HL-60 (cell line): ENCODE data around the gene CD209.

Experiments used
- DNase-seq, 2 experiments: peaks; one replicate each; pipeline ENCODE4 v3.0.0-alpha.2; 2010 to 2020; ENCODE audit warnings: low read depth in 1 of 2, low spot score in 1 of 2
- H3K27ac ChIP-seq: fragments of 250-450 bp; sonication (Bioruptor Pico); replicated peaks from 2 replicates; pipeline ENCODE4 v1.5.1; 2020; ENCODE audit warnings: mild to moderate bottlenecking, moderate library complexity
- H3K27me3 ChIP-seq: fragments of 250-450 bp; sonication (Bioruptor Pico); 2 replicates; pipeline ENCODE4 v1.5.1; 2021; ENCODE audit warnings: mild to moderate bottlenecking, moderate library complexity; ENCODE audit not compliant: insufficient read depth, poor library complexity, severe bottlenecking
- H3K4me3 ChIP-seq: replicated peaks from 2 replicates; pipeline ENCODE4 v1.5.1; 2011; ENCODE audit warnings: mild to moderate bottlenecking, control low read depth, low read length; ENCODE audit not compliant: insufficient read depth
- GABPA ChIP-seq: IDR thresholded peaks from 2 replicates; pipeline ENCODE4 v1.6.1; 2012; ENCODE audit warnings: low read depth
- POLR2AphosphoS5 ChIP-seq: IDR thresholded peaks from 2 replicates; pipeline ENCODE4 v1.6.1; 2012; ENCODE audit warnings: low read depth
- SPI1 ChIP-seq: IDR thresholded peaks from 2 replicates; pipeline ENCODE4 v1.6.1; 2012; ENCODE audit warnings: low read depth, mild to moderate bottlenecking, borderline replicate concordance
- TF ChIP-seq, protein P1 (sequence below): IDR thresholded peaks from one replicate; pipeline ENCODE4 v1.5.1; 2011; ENCODE audit warnings: low read length, control low read depth, inconsistent platforms; ENCODE audit not compliant: insufficient read depth
- TF ChIP-seq, protein P2 (sequence below): IDR thresholded peaks from 2 replicates; pipeline ENCODE4 v1.6.1; 2012; ENCODE audit warnings: low read depth; ENCODE audit not compliant: insufficient replicate concordance

The CD209 gene

DNA sequence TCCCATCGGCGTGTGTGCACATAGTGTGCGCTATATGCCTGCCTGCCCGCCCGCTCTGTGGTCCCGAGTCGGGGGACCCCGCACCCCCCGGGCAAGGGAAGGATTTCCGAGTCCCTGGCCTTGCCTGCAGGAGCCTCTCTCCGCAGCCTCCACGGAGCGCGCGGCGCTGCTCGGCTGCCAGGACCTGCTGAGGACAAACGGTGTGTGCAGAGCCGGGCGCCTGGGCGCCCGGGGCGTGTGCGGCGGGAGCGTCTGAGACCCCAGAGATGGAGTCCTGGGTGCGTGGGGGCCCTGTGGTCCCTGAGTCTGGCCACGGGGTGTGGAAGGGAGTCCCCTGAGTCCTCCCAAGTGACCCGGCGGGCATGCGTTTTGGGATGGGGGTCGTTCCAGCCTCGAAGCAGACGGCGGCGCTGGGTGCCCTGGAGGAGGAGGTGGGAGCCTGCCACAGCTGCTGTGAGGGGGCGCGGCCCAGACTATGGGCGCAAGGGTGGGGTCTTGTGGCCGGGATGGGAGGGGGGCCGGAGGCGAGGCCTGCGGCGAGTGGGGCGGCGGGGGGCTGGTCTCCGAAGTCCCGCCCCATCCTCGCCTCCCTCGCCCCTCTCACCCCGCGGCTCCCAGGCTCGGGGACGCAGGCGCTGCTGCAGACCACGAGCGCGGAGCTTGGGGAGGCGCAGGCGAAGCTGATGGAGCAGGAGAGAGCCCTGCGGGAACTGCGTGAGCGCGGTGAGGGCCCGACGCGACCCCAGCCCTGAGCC, 41.0 kb upstream of the CD209 start:
- Histone ChIP-seq H3K27me3 (peaks cover 15% of the 10 kb centered on the region), H3K27ac (no peak overlapping the region), H3K4me3 (no peak overlapping the region)
- DNase-seq = no peak
- no peak for TF ChIP-seq GABPA
- TF ChIP-seq, protein P1, sequence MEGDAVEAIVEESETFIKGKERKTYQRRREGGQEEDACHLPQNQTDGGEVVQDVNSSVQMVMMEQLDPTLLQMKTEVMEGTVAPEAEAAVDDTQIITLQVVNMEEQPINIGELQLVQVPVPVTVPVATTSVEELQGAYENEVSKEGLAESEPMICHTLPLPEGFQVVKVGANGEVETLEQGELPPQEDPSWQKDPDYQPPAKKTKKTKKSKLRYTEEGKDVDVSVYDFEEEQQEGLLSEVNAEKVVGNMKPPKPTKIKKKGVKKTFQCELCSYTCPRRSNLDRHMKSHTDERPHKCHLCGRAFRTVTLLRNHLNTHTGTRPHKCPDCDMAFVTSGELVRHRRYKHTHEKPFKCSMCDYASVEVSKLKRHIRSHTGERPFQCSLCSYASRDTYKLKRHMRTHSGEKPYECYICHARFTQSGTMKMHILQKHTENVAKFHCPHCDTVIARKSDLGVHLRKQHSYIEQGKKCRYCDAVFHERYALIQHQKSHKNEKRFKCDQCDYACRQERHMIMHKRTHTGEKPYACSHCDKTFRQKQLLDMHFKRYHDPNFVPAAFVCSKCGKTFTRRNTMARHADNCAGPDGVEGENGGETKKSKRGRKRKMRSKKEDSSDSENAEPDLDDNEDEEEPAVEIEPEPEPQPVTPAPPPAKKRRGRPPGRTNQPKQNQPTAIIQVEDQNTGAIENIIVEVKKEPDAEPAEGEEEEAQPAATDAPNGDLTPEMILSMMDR = no peak
- TF ChIP-seq SPI1 = no peak
- TF ChIP-seq POLR2AphosphoS5 = no peak
- TF ChIP-seq, protein P2, sequence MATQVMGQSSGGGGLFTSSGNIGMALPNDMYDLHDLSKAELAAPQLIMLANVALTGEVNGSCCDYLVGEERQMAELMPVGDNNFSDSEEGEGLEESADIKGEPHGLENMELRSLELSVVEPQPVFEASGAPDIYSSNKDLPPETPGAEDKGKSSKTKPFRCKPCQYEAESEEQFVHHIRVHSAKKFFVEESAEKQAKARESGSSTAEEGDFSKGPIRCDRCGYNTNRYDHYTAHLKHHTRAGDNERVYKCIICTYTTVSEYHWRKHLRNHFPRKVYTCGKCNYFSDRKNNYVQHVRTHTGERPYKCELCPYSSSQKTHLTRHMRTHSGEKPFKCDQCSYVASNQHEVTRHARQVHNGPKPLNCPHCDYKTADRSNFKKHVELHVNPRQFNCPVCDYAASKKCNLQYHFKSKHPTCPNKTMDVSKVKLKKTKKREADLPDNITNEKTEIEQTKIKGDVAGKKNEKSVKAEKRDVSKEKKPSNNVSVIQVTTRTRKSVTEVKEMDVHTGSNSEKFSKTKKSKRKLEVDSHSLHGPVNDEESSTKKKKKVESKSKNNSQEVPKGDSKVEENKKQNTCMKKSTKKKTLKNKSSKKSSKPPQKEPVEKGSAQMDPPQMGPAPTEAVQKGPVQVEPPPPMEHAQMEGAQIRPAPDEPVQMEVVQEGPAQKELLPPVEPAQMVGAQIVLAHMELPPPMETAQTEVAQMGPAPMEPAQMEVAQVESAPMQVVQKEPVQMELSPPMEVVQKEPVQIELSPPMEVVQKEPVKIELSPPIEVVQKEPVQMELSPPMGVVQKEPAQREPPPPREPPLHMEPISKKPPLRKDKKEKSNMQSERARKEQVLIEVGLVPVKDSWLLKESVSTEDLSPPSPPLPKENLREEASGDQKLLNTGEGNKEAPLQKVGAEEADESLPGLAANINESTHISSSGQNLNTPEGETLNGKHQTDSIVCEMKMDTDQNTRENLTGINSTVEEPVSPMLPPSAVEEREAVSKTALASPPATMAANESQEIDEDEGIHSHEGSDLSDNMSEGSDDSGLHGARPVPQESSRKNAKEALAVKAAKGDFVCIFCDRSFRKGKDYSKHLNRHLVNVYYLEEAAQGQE = no peak

DNA sequence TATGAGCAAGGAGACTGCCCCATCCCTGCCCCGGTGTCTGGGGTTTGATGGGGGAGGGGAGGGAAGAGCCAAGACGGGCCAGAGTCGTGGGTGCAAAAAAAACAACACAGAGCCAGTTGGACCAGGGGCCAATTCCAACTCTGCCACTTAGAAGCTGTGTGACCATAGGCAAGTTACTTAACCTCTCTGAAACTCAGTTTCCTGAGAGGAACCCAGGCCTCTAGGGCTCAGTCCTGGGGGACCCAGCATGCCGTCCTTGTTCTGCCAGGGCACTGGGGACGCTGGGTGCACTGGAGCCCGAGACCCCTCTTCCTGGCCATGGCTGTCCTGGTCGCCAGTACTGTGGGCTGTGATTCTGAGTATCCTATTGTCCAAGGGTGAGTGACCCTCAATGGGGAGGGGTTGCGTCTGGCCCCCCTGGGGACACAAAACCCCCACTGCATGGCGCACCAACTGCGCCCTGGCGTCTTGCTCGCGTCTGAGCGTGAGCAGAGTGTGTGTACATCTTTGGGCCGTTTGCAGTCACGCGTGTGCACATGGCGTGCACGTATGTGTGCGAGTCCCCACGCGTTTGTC, 40.4 kb upstream of the CD209 start:
- TF ChIP-seq GABPA (no peak), SPI1 (no peak), POLR2AphosphoS5 (no peak)
- TF ChIP-seq, protein P1 = no peak
- TF ChIP-seq, protein P2 = no peak
- no peak for DNase-seq
- no peak overlapping the region for H3K4me3 ChIP-seq
- peaks cover 15% of the 10 kb centered on the region for H3K27me3 ChIP-seq
- no peak overlapping the region for H3K27ac ChIP-seq

DNA sequence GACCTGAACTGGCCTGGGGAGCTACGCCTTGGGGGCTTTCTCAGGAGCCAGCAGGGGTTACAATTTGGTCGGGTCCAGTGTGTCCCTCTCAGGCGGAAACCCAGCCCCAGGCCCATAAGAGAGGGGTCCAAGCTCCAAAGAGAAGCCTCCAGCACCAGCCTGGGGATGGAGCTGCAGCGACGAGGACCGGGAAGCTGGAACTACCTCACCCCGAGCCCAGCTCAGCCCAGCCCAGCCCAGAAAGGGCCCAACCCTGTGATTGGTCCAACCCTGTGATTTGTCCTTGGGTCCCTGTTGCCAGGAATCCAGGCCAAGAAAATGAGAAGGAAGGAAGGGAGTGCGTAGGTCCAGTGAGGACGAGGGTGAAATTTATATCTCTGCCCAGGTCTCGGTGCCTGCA, 39.8 kb upstream of the CD209 start:
- DNase-seq = no peak
- Histone ChIP-seq H3K4me3 (no peak overlapping the region), H3K27ac (no peak overlapping the region), H3K27me3 (peaks cover 15% of the 10 kb centered on the region)
- TF ChIP-seq, protein P1 = no peak
- TF ChIP-seq SPI1 = no peak
- no peak for TF ChIP-seq GABPA
- TF ChIP-seq, protein P2 = no peak
- TF ChIP-seq POLR2AphosphoS5 = no peak
